ENCODE measurements around the gene COPS9.

Gene COPS9

GRCh38 chr2:240111253-240111652, 24.9 kb downstream of the COPS9 start:
- no peak for TF ChIP-seq CTCF (IDR thresholded peaks at IDR 0.05; ENCODE audit: insufficient read depth, low read length, poor library complexity, severe bottlenecking)
- Histone ChIP-seq H3K4me3 (replicated peaks; ENCODE audit: low read depth, low read length) (no peak overlapping the region), H3K27me3 (replicated peaks; ENCODE audit: control insufficient read depth, insufficient read depth, low read length) (no peaks in the 10 kb centered on the region; the same call in 1 of the 2 replicates), H3K36me3 (ENCODE audit: control insufficient read depth, insufficient read depth, low read length) (no peaks in the 10 kb centered on the region)
- no peak for DNase-seq (ENCODE audit: extremely low read depth, insufficient read length)

- DNase-seq (ENCODE audit: extremely low read depth, insufficient read length) = no peak
- Histone ChIP-seq H3K36me3 (ENCODE audit: control insufficient read depth, insufficient read depth, low read length) (no peaks in the 10 kb centered on the region), H3K27me3 (replicated peaks; ENCODE audit: control insufficient read depth, insufficient read depth, low read length) (no peaks in the 10 kb centered on the region; the same call in 1 of the 2 replicates), H3K4me3 (replicated peaks; ENCODE audit: low read depth, low read length) (no peak overlapping the region)
- TF ChIP-seq CTCF (IDR thresholded peaks at IDR 0.05; ENCODE audit: insufficient read depth, low read length, poor library complexity, severe bottlenecking) = no peak
Observed at GRCh38 chr2:240109386-240109785, 26.7 kb downstream of the COPS9 start.

- no peak for TF ChIP-seq CTCF (IDR thresholded peaks at IDR 0.05; ENCODE audit: insufficient read depth, low read length, poor library complexity, severe bottlenecking)
- DNase-seq (ENCODE audit: extremely low read depth, insufficient read length) = no peak
- H3K36me3 ChIP-seq (ENCODE audit: control insufficient read depth, insufficient read depth, low read length) = no peaks in the 10 kb centered on the region
- no peak overlapping the region for H3K4me3 ChIP-seq (replicated peaks; ENCODE audit: low read depth, low read length)
- no peaks in the 10 kb centered on the region; the same call in 1 of the 2 replicates for H3K27me3 ChIP-seq (replicated peaks; ENCODE audit: control insufficient read depth, insufficient read depth, low read length)
Observed at GRCh38 chr2:240107477-240107796, 28.7 kb downstream of the COPS9 start.

GRCh38 chr2:240106765-240107476, 29.2 kb downstream of the COPS9 start:
- no peak for TF ChIP-seq CTCF (IDR thresholded peaks at IDR 0.05; ENCODE audit: insufficient read depth, low read length, poor library complexity, severe bottlenecking)
- no peaks in the 10 kb centered on the region; the same call in 1 of the 2 replicates for H3K27me3 ChIP-seq (replicated peaks; ENCODE audit: control insufficient read depth, insufficient read depth, low read length)
- no peak for DNase-seq (ENCODE audit: extremely low read depth, insufficient read length)
- H3K36me3 ChIP-seq (ENCODE audit: control insufficient read depth, insufficient read depth, low read length) = no peaks in the 10 kb centered on the region
- no peak overlapping the region for H3K4me3 ChIP-seq (replicated peaks; ENCODE audit: low read depth, low read length)

- H3K4me3 ChIP-seq (replicated peaks; ENCODE audit: low read depth, low read length) = no peak overlapping the region
- no peak for TF ChIP-seq CTCF (IDR thresholded peaks at IDR 0.05; ENCODE audit: insufficient read depth, low read length, poor library complexity, severe bottlenecking)
- H3K27me3 ChIP-seq (replicated peaks; ENCODE audit: control insufficient read depth, insufficient read depth, low read length) = no peaks in the 10 kb centered on the region; the same call in 1 of the 2 replicates
- no peak for DNase-seq (ENCODE audit: extremely low read depth, insufficient read length)
- H3K36me3 ChIP-seq (ENCODE audit: control insufficient read depth, insufficient read depth, low read length) = no peaks in the 10 kb centered on the region
Observed at GRCh38 chr2:240105982-240106381, 30.1 kb downstream of the COPS9 start.

GRCh38 chr2:240103136-240103535, 33.0 kb downstream of the COPS9 start:
- no peak overlapping the region for H3K4me3 ChIP-seq (replicated peaks; ENCODE audit: low read depth, low read length)
- no peaks in the 10 kb centered on the region; the same call in 1 of the 2 replicates for H3K27me3 ChIP-seq (replicated peaks; ENCODE audit: control insufficient read depth, insufficient read depth, low read length)
- no peaks in the 10 kb centered on the region for H3K36me3 ChIP-seq (ENCODE audit: control insufficient read depth, insufficient read depth, low read length)
- DNase-seq (ENCODE audit: extremely low read depth, insufficient read length) = no peak
- TF ChIP-seq CTCF (IDR thresholded peaks at IDR 0.05; ENCODE audit: insufficient read depth, low read length, poor library complexity, severe bottlenecking) = no peak
